Activated CD4-positive, alpha-beta memory T cell treated with anti-CD3 and anti-CD28 coated beads, Interleukin-2, amount 10 ng/mL, durations not matched to agents 7 days and 5 days (primary cell): ENCODE results near the gene ASAP3. TPM values are rescaled to one million over a fixed set of nuclear protein-coding genes. Genes with fewer than 3 reads are reported as not detected.
"Not testable (repeated sequence)": the region's sequence is repeated elsewhere in the genome, so short reads cannot be mapped to it uniquely, and the experiment has no call there.

Experiments
- CTCF ChIA-PET: fragments of 350-600 bp; sonication (Branson Sonifier 250); formaldehyde crosslinking; loops from one replicate; lab custom pipeline; 2021; ENCODE audit warnings: antibody characterized with exemption, inconsistent platforms; lab: Charles Lee
- POLR2A ChIA-PET: fragments of 350-600 bp; sonication (Branson Sonifier 250); formaldehyde crosslinking; loops from one replicate; lab custom pipeline; 2021; ENCODE audit warnings: antibody characterized with exemption; lab: Charles Lee
- DNase-seq: peaks from one replicate; pipeline ENCODE4 v3.0.0-alpha.2; 2020
- H3K27ac Mint-ChIP-seq: one replicate; pipeline ENCODE4 v1.8.0; 2021; ENCODE audit warnings: mild to moderate bottlenecking, mixed read lengths
- H3K27me3 Mint-ChIP-seq: one replicate; pipeline ENCODE4 v1.8.0; 2021; ENCODE audit warnings: mixed read lengths
- H3K36me3 Mint-ChIP-seq: one replicate; pipeline ENCODE4 v1.8.0; 2021; ENCODE audit warnings: low read depth, mixed read lengths
- H3K4me1 Mint-ChIP-seq: one replicate; pipeline ENCODE4 v1.8.0; 2021; ENCODE audit warnings: mixed read lengths
- H3K4me3 Mint-ChIP-seq: one replicate; pipeline ENCODE4 v1.8.0; 2021; ENCODE audit warnings: mild to moderate bottlenecking, mixed read lengths
- H3K9me3 Mint-ChIP-seq: one replicate; pipeline ENCODE4 v1.8.0; 2021; ENCODE audit warnings: mixed read lengths
- total RNA-seq, 2 experiments: library from RNA; stranded (reverse); gene quantifications; one replicate each; pipeline ENCODE4 v1.2.3, GENCODE V29; 2021

The ASAP3 gene
- total RNA-seq, 2 experiments from 2014 or later: 0.43 to 0.63 TPM

DNA sequence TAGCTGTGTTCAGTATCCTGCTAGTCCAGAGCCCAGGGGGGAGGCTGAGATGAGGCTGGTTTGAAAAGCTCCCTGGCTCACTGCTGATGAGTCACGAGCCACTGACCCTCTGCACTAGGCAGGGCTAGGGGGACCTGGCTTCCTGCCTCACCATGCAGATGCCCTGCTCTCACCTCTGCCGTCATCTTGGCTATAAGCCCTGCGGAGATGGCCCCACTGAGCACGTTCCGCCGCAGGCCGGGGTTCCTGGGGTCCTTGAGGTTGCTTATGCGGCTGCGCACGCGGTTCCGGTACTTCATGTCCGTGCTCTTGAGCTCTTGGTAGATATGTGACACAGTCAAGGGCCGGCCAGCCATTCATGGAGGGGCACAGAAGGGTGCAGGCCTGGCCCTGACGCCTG, 90.3 kb downstream of the ASAP3 start:
- ChIA-PET POLR2A (interaction anchor here (1.0 kb wide), 1 partner anchor 11 kb away, joined by 3 read pairs; no protein-coding TSS in a partner anchor), CTCF (interaction anchor here (0.6 to 1.1 kb wide), 2 partner anchors 10 to 356 kb away, joined by 4 read pairs; no protein-coding TSS in a partner anchor)
- DNase-seq: no peak
- Mint-ChIP-seq H3K9me3 (peaks cover 2% of the 10 kb centered on the region), H3K36me3 (no peaks in the 10 kb centered on the region), H3K4me3 (no peak overlapping the region), H3K27ac (no peak overlapping the region), H3K4me1 (peaks cover 14% of the 10 kb centered on the region), H3K27me3 (no peaks in the 10 kb centered on the region)

DNA sequence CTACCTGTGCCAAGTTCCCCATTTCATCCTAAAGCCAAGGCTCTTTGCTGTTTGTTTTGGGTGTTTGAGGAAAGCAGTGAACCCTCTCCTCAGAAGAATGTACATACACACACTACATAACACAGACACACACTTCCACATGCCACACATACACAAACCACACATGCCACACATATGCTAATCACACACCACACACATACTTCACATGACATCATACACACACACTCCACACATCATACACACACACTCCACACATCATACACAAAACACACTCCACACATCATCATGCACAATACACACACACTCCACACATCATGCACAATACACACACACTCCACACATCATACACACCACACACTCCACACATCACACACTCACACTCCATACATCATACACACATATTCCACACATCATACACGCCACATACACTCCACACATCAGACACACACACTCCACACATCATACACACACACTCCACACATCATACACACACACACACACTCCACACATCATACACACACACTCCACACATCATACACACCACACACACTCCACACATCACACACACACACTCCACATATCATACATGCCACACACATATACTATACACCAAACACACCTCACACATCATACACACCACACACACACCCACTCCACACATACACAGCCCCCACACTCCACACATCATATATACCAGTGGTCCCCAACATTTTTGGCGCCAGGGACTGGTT, 91.7 kb downstream of the ASAP3 start:
- Mint-ChIP-seq H3K4me1 (peaks cover 14% of the 10 kb centered on the region), H3K9me3 (peaks cover 2% of the 10 kb centered on the region), H3K4me3 (no peak overlapping the region), H3K27ac (no peak overlapping the region), H3K36me3 (no peaks in the 10 kb centered on the region), H3K27me3 (no peaks in the 10 kb centered on the region)
- DNase-seq: no peak
- ChIA-PET POLR2A (no interaction called here), CTCF (no interaction called here)

DNA sequence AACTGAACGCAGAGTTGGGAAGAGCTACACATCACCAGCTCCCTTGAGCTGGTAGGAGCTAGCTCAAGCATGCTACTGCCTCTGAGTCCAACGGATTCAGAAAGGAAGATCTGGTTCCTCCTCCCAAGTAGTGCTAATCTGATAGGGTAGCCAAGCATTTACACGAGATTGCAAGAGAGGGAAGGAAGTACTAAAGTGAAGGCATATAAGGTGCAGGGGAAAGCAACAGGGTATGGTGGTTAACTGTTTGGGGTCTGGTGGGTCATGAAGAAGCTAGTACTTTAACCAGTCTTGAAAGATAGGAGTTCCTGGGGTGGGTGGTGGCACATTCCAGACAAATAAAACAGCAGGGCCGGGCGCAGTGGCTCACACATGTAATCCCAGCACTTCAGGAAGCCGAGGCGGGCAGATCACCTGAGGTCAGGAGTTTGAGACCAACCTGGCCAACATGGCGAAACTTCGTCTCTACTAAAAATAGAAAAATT, 94.1 kb downstream of the ASAP3 start:
- Mint-ChIP-seq H3K27ac (no peak overlapping the region), H3K4me3 (no peak overlapping the region), H3K9me3 (no peaks in the 10 kb centered on the region), H3K27me3 (no peaks in the 10 kb centered on the region), H3K4me1 (peaks cover 5% of the 10 kb centered on the region), H3K36me3 (no peaks in the 10 kb centered on the region)
- CTCF ChIA-PET: interaction anchor here (1.1 kb wide), 1 partner anchor 14 kb away, joined by 3 read pairs; no protein-coding TSS in a partner anchor
- POLR2A ChIA-PET: interaction anchor here (0.6 to 1.0 kb wide), 3 partner anchors 18 to 107 kb away, joined by 3 read pairs; no protein-coding TSS in a partner anchor
- no peak for DNase-seq

DNA sequence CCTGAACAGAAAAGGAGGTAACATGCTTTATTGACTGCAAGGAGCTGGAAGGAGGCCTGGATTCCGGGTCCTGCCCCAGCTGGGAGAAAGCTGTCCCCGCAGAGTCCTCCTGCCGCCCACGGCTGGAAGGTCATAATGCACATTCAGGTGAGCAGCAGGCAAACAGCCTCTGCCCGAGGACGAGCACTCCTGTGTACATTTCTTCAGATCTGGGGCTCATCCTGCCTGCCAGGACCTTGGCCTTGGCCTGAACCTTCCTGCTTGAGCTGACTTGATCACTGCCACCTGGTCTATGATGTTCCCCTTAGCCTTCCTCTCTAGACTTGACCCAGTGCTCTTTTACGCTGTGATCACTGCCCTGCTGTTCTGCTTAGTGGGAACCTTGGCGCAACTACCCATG, 96.5 kb downstream of the ASAP3 start:
- POLR2A ChIA-PET: interaction anchor here (0.6 kb wide), 1 partner anchor 43 kb away, joined by 3 read pairs; the partner anchor contains the start of gene HNRNPR

DNA sequence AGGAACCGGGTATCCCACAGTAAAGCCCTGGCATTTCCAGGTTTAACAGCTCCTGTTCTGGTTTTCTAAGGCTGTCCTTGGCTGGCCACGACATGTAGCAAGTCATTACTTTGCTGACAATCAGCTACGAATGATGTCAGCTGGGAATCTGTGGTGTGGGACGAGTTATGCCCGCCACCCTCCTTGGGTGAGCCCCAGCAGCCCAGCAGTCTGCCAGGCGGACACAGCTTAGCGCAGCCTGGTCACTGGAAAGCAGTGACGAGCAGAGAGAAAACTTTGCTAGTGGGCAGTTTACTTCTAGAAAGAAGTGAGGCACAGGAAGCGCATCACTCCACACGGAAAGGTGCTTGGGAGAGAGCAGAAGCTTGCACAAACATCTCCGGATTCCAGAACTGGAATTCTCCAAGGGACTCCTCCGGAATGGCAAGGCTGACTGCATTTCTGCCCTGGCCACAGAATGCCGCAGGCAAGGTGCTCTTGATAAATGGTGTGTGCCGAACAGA, 98.8 kb downstream of the ASAP3 start:
- Mint-ChIP-seq H3K27ac (no peak overlapping the region), H3K4me1 (no peaks in the 10 kb centered on the region), H3K4me3 (no peak overlapping the region), H3K27me3 (peaks cover 5% of the 10 kb centered on the region), H3K9me3 (no peaks in the 10 kb centered on the region), H3K36me3 (no peaks in the 10 kb centered on the region)
- ChIA-PET POLR2A (no interaction called here), CTCF (interaction anchor here (0.7 to 1.0 kb wide), 2 partner anchors 19 to 41 kb away, joined by 3 read pairs; no protein-coding TSS in a partner anchor)
- DNase-seq: no peak

More for the DNA sequence above, 96.5 kb downstream of the ASAP3 start:
- Mint-ChIP-seq H3K36me3 (no peaks in the 10 kb centered on the region), H3K27me3 (no peaks in the 10 kb centered on the region), H3K4me3 (no peak overlapping the region), H3K4me1 (no peaks in the 10 kb centered on the region), H3K27ac (no peak overlapping the region), H3K9me3 (no peaks in the 10 kb centered on the region)
- CTCF ChIA-PET: interaction anchor here (0.9 kb wide), 1 partner anchor 42 kb away, joined by 3 read pairs; no protein-coding TSS in a partner anchor
- no peak for DNase-seq

DNA sequence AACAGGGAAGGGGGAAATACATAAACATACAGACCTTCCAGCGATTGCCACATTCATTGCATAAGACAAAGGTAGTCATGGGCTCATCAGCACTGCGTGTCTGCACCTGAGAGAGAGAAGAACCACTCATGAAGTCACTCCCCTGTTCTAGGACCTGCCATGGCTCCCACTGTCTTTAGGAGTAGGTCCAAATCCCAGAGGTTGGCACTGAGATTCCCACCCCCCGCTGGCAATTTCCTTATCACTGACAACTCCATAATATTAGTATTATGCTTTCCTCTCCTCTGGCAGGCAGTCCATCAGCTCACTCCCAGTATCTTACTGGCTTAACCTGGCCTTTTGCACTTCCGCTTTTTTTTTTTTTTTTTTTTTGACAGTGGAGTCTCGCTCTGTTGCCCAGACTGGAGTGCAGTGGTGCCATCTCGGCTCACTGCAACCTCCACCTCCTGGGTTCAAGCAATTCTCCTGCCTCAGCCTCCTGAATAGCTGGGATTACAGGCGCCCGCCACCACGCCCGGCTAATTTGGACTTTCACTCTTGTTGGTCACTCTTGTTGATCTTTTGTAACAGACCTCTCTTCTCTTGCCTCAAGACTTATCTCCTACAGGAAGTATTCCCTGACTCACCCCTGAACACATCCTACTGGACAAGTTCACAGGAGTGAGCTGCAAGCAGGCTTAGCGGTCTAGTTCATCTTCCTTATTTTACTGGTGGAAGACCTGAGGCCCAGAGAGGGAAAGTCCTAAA, 99.5 kb downstream of the ASAP3 start:
- Mint-ChIP-seq H3K9me3 (no peaks in the 10 kb centered on the region), H3K27ac (no peak overlapping the region), H3K36me3 (no peaks in the 10 kb centered on the region), H3K4me1 (no peaks in the 10 kb centered on the region), H3K4me3 (no peak overlapping the region), H3K27me3 (peaks cover 5% of the 10 kb centered on the region)
- no peak for DNase-seq
- ChIA-PET CTCF (interaction anchor here (0.7 to 1.0 kb wide), 2 partner anchors 19 to 40 kb away, joined by 3 read pairs; no protein-coding TSS in a partner anchor), POLR2A (no interaction called here)

DNA sequence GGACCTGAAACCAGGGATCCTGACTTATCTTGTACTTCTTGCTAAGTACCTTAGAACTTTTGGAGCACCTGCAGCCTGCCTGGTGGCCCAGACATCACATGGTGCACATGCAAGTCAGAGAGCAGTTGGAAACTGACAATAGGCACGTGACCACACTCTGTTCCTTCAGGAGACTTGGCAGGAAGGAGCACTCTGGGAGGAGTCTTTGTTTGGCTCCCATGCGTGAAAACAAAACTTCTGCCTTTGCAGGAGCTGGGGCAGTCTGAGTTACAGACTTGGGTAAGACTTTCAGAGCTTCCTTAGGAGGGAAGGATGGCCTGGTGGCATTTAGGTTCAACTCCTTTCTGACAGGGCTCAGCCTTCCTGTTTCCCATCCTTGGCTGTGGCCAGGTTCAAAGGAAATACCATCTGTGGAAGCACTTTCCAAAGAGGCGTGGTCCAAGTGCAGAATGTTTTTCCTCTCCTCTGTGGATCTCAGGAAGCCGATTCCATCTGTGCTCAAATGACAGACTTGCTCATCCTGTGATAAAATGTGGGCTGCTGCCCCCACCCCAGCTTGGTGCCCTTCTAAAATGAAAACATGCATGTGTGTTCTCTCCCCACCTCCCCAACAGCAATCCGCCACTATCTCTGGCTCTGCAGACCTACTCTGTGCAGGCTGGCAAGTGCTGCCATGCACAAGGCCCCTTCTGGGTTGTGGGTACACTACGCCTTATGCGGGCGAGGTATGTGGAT, 100.2 kb downstream of the ASAP3 start:
- ChIA-PET CTCF (no interaction called here), POLR2A (no interaction called here)
- no peak for DNase-seq
- H3K4me3 Mint-ChIP-seq: no peak overlapping the region
- H3K9me3 Mint-ChIP-seq: no peaks in the 10 kb centered on the region
- no peaks in the 10 kb centered on the region for H3K36me3 Mint-ChIP-seq
- H3K27me3 Mint-ChIP-seq: peaks cover 5% of the 10 kb centered on the region
- no peak overlapping the region for H3K27ac Mint-ChIP-seq
- no peaks in the 10 kb centered on the region for H3K4me1 Mint-ChIP-seq

DNA sequence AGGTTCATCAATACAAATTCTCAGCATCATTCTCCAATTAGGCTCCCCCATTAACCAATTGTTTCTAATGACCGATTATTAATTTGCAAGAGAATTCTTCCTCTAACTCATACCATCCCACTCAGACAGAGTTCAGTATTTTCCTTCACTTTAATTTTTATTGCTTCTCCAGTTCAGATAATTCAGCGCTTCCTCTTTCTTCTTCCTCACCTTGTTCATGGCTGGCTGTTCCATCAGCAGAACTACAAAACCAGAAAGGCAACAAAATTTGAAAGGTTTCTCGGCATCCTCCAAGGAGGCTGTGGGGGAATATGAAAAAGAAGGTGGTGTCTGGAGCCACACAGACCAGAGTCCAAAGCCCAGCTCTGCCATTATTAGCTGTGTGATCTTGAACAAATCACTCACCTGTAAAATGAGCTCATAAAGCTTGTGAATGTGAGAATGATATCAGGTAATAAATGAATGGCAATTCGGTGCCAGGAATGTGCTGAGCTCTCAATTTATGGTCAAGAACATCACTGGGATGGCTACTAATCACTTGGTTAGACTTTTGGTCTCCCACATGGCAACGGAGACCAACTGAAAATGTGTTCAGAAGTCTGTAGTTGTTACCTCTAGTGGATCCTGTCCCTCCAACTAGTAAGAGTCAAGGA, 102.6 kb downstream of the ASAP3 start:
- Mint-ChIP-seq H3K27ac (no peak overlapping the region), H3K4me1 (no peaks in the 10 kb centered on the region), H3K36me3 (no peaks in the 10 kb centered on the region), H3K4me3 (no peak overlapping the region), H3K27me3 (peaks cover 5% of the 10 kb centered on the region), H3K9me3 (no peaks in the 10 kb centered on the region)
- POLR2A ChIA-PET: interaction anchor here (1.0 kb wide), 1 partner anchor 37 kb away, joined by 3 read pairs; the partner anchor contains the start of gene HNRNPR
- no peak for DNase-seq
- CTCF ChIA-PET: no interaction called here

DNA sequence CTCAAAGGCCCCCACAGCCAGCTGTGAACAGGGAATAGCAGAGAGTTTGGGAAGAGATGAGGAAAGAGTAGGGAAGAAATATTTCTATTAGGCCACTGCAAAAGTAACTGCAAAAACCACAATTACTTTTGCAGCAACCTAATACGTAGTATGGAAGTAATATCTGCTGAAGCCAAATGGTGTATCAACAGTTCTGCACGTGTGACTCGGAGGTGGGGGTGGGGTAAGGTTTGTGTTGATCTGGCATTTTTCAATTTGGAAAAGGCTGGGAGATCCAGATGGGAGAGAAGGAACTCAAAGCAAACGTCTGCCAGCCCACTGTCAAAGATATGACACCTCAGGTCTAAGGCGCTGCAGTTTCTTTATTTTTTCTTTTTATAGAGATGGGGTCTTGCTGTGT, 103.3 kb downstream of the ASAP3 start:
- Mint-ChIP-seq H3K27me3 (peaks cover 5% of the 10 kb centered on the region), H3K4me1 (no peaks in the 10 kb centered on the region), H3K36me3 (no peaks in the 10 kb centered on the region)

DNA sequence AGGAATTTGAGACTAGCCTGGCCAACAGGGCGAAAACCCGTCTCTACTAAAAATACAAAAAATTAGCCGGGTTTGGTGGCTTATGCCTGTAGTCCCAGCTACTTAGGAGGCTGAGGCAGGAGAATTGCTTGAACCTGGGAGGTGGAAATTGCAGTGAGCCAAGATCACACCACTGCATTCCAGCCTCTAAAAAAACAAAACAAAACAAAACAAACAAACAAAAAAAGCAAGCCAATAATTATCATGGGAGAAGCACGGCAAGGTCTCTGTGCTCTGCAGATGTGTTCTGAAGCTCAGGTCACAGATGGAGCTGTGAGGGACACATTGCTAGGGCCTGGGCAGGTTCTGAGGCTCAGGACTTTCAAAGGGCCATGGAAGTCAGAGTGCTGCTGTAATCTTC, 103.7 kb downstream of the ASAP3 start:
- H3K27ac Mint-ChIP-seq, CTCF ChIA-PET, H3K9me3 Mint-ChIP-seq, DNase-seq, POLR2A ChIA-PET, H3K4me3 Mint-ChIP-seq, H3K4me1 Mint-ChIP-seq, H3K36me3 Mint-ChIP-seq, H3K27me3 Mint-ChIP-seq: not testable (repeated sequence)

More for the DNA sequence above, 103.3 kb downstream of the ASAP3 start:
- Mint-ChIP-seq H3K4me3 (no peak overlapping the region), H3K27ac (no peak overlapping the region), H3K9me3 (no peaks in the 10 kb centered on the region)
- ChIA-PET POLR2A (no interaction called here), CTCF (no interaction called here)
- DNase-seq: no peak
